Thymus (tissue), 2 donors: ENCODE data around the gene EID3. TPM values are rescaled to one million over a fixed set of nuclear protein-coding genes. Genes with fewer than 3 reads are reported as not detected.

ENCODE experiments used
- polyA plus RNA-seq: library from polyadenylated mRNA; stranded (reverse); fragments of 200-250 nt; gene quantifications from one replicate; pipeline ENCODE4 v1.2.3, GENCODE V29; 2013
- total RNA-seq: library from RNA; stranded (reverse); fragments of 120-200 nt; gene quantifications from one replicate; pipeline ENCODE4 v1.2.4, GENCODE V29; 2013
- donor health status: healthy.

Gene EID3
- total and polyA plus RNA-seq, 2 donors, result 4.2 to 7.8 TPM

Other genes with a start within 250 kb of the EID3 start
- 13.8 TPM for gene HCFC2, start 239.2 kb upstream of the EID3 start, total RNA-seq
- gene HCFC2, start 239.2 kb upstream of the EID3 start, polyA plus RNA-seq, result 13.9 TPM
- gene NFYB, start 165.5 kb upstream of the EID3 start, total RNA-seq, result 55.1 TPM
- gene NFYB, start 165.5 kb upstream of the EID3 start, polyA plus RNA-seq, result 37.1 TPM
- gene TXNRD1, start 88.0 kb upstream of the EID3 start, total RNA-seq, result 68.0 TPM
- 28.2 TPM for gene TXNRD1, start 88.0 kb upstream of the EID3 start, polyA plus RNA-seq
- 21.0 TPM for gene CHST11, start 153.2 kb downstream of the EID3 start, total RNA-seq
- gene CHST11, start 153.2 kb downstream of the EID3 start, polyA plus RNA-seq, result 6.7 TPM